HEK293 (cell line): ENCODE data around the gene UTRN.
A peak's percentile ranks its signal among the peaks of the same experiment; 100 is the strongest.

ENCODE experiments used
- BCL11A ChIP-seq: fragments of 450-650 bp; formaldehyde crosslinking; IDR thresholded peaks from 2 replicates; pipeline ENCODE4 v1.5.1; 2016; ENCODE audit warnings: low read depth, missing biosample characterization, missing genetic modification characterization
- EGR2 ChIP-seq: fragments of 450-650 bp; formaldehyde crosslinking; IDR thresholded peaks from 2 replicates; pipeline ENCODE4 v1.5.1; 2016; ENCODE audit warnings: low read depth, missing biosample characterization, missing genetic modification characterization
- ELK4 ChIP-seq: IDR thresholded peaks from 2 replicates; pipeline ENCODE4 v1.6.1; 2011; ENCODE audit warnings: mild to moderate bottlenecking, low read depth, low read length, borderline replicate concordance
- FEZF1 ChIP-seq: fragments of 450-650 bp; formaldehyde crosslinking; IDR thresholded peaks from 2 replicates; pipeline ENCODE4 v1.5.1; 2016; ENCODE audit warnings: missing biosample characterization, missing genetic modification characterization
- INSM2 ChIP-seq: fragments of 450-650 bp; formaldehyde crosslinking; IDR thresholded peaks from 2 replicates; pipeline ENCODE4 v1.5.1; 2016; ENCODE audit warnings: missing biosample characterization, missing genetic modification characterization
- KLF10 ChIP-seq: fragments of 450-650 bp; IDR thresholded peaks from 2 replicates; pipeline ENCODE4 v1.5.1; 2018; ENCODE audit warnings: missing biosample characterization, mild to moderate bottlenecking, missing genetic modification characterization
- KLF17 ChIP-seq: fragments of 450-650 bp; formaldehyde crosslinking; IDR thresholded peaks from 2 replicates; pipeline ENCODE4 v1.5.1; 2016; ENCODE audit warnings: missing biosample characterization, missing genetic modification characterization
- PRDM10 ChIP-seq: fragments of 450-650 bp; formaldehyde crosslinking; IDR thresholded peaks from 2 replicates; pipeline ENCODE4 v1.5.1; 2016; ENCODE audit warnings: missing biosample characterization, missing genetic modification characterization
- PRDM6 ChIP-seq: fragments of 450-650 bp; formaldehyde crosslinking; IDR thresholded peaks from 2 replicates; pipeline ENCODE4 v1.5.1; 2017; ENCODE audit warnings: missing biosample characterization, missing genetic modification characterization
- TRIM28 ChIP-seq: IDR thresholded peaks from 2 replicates; pipeline ENCODE4 v1.6.1; 2011; ENCODE audit warnings: low read length, control low read depth, borderline replicate concordance
- ZBTB17 ChIP-seq: fragments of 450-650 bp; formaldehyde crosslinking; IDR thresholded peaks from 2 replicates; pipeline ENCODE4 v1.5.1; 2016; ENCODE audit warnings: missing biosample characterization, missing genetic modification characterization
- ZBTB48 ChIP-seq: fragments of 450-650 bp; formaldehyde crosslinking; IDR thresholded peaks from 2 replicates; pipeline ENCODE4 v1.5.1; 2016; ENCODE audit warnings: missing biosample characterization, missing genetic modification characterization
- ZBTB49 ChIP-seq: fragments of 450-650 bp; formaldehyde crosslinking; IDR thresholded peaks from 2 replicates; pipeline ENCODE4 v1.5.1; 2016; ENCODE audit warnings: missing biosample characterization, missing genetic modification characterization, low read depth
- ZFHX2 ChIP-seq: fragments of 450-650 bp; formaldehyde crosslinking; conservative IDR thresholded peaks from 2 replicates; pipeline ENCODE4 v1.5.1; 2016; ENCODE audit warnings: missing biosample characterization, missing genetic modification characterization
- ZNF302 ChIP-seq: fragments of 450-650 bp; formaldehyde crosslinking; IDR thresholded peaks from 2 replicates; pipeline ENCODE4 v1.5.1; 2016; ENCODE audit warnings: missing biosample characterization, missing genetic modification characterization, low read depth
- ZNF350 ChIP-seq: fragments of 450-650 bp; formaldehyde crosslinking; IDR thresholded peaks from 2 replicates; pipeline ENCODE4 v1.5.0; 2017; ENCODE audit warnings: missing biosample characterization, mild to moderate bottlenecking, missing genetic modification characterization
- ZNF488 ChIP-seq: fragments of 450-650 bp; formaldehyde crosslinking; IDR thresholded peaks from 2 replicates; pipeline ENCODE4 v1.5.1; 2016; ENCODE audit warnings: missing biosample characterization, missing genetic modification characterization
- ZSCAN16 ChIP-seq: fragments of 450-650 bp; formaldehyde crosslinking; IDR thresholded peaks from 2 replicates; pipeline ENCODE4 v1.5.1; 2016; ENCODE audit warnings: missing biosample characterization, missing genetic modification characterization

Gene UTRN

GRCh38 chr6:144286503-144287393, 1.6 kb downstream of the UTRN start (continued):
- TF ChIP-seq ZBTB49 (tag by site-specific recombination), result 0 out of 2 replicates have a peak, but pooled peaks have one; percentile 7
- TF ChIP-seq INSM2, result peak; percentile 92
- no peak for TF ChIP-seq ZNF488 (tag by site-specific recombination)
- TF ChIP-seq ZSCAN16 (tag by site-specific recombination), result no peak
- peak; percentile 93 for TF ChIP-seq PRDM6 (tag by site-specific recombination)
- peak; percentile 94 for TF ChIP-seq ZFHX2 (tag by site-specific recombination)
- peak; percentile 76 for TF ChIP-seq ZBTB17 (tag by site-specific recombination)
- peak; percentile 87 for TF ChIP-seq KLF10 (tag by site-specific recombination)
- no peak for TF ChIP-seq ZBTB48 (tag by site-specific recombination)
- TF ChIP-seq ZNF302, result no peak
- no peak for TF ChIP-seq ELK4
- peak; percentile 81 for TF ChIP-seq PRDM10 (tag by site-specific recombination)
- no peak for TF ChIP-seq ZNF350 (tag by site-specific recombination)
- peak; percentile 88 for TF ChIP-seq FEZF1 (tag by site-specific recombination)
- TF ChIP-seq BCL11A (tag by site-specific recombination), result peak; percentile 75; the same call in 1 of the 2 replicates
- TF ChIP-seq TRIM28, result 0 out of 2 replicates have a peak, but pooled peaks have one; percentile 59
- TF ChIP-seq EGR2, result peak; percentile 94
- peak; percentile 85 for TF ChIP-seq KLF17 (tag by site-specific recombination)
